GM21367 (cell line): ENCODE results near the gene NIPSNAP2.
"Not testable (repeated sequence)": the region's sequence is repeated elsewhere in the genome, so short reads cannot be mapped to it uniquely, and the experiment has no call there.

Experiments used
- ATAC-seq: cut with Tn5 transposase; IDR thresholded peaks from one replicate; pipeline ENCODE4 v1.9.1; 2021; ENCODE audit not compliant: unreplicated experiment

Gene NIPSNAP2

DNA sequence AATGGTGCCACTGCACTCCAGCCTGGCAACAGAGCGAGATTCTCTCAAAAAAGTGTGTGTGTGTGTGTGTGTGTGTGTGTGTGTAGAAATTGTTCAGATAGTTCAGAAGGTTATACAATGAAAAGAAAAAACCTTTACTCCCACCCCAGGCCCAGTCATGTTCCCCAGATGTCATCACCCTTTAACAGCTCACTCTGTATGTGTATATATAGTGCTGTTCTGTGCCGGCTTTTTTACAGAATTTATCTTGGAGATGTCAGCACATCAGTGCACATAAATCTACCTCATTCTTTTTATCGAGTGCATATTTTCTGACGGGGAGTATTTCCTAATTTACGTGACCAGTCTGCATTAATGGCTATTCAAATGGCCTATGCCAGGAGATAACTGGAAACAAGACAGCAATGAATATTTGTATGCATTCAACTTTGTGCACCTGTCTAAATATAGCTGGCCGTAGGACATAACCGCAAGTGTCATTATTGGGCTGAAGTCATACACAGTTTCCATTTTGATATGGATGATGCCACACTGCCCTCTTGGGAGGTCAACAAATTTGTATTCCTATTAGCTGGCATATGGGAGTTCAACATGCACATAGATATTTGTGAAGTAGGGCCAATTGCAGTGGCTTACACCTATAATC is 11.7 kb downstream of the NIPSNAP2 start:
- ATAC-seq, result no peak

DNA sequence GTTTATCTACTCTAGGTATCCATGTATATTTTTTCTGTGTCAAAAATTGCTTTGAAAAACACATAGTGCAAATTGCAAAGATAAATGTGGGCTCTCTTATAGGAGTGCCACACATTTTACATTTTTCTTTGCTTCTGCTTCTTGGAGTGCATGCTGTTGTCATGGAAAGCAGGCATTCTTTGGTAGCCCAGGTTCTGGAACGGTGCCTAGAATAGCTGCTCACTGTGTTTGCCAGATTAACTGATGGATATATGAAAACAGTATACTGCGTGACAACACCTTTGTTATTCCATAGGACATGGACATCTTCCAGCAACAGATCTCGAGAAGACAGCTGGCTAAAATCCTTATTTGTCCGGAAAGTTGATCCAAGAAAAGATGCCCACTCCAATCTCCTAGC is 13.4 kb downstream of the NIPSNAP2 start:
- no peak for ATAC-seq

DNA sequence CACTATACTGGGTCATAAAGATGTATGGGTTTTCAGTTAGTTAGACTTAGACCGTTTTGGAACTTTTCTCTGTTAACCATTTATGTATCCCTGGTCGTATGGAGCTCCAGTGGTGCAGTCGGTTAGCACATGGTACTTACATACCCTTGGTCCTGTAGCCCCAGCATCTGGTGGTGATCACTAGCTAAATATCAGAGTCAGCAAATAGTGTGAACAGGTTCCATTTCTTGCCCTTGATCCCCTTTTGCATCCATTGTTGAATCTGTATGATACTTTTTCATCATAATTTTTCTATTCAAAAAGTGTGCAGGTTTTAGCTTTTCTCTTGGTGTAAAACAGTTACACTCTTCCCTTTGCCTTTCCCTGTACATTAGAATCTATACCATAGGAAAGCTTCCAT is 15.9 kb downstream of the NIPSNAP2 start:
- no peak for ATAC-seq

DNA sequence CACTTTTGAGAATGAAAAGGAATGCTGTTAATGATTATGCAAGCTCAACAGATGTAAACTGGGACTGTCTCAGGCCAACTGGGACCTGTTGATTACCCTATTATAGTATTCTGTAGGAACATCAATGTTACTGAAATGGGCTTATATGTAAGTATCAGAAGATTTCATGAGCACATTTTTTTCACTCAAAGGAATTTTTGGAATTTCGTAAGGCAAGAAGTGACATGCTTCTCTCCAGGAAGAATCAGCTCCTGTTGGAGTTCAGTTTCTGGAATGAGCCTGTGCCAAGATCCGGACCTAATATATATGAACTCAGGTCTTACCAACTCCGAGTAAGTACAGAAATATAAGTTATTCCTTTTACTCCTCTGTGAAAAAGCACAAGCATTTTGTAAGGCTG is 19.2 kb downstream of the NIPSNAP2 start:
- no peak for ATAC-seq

DNA sequence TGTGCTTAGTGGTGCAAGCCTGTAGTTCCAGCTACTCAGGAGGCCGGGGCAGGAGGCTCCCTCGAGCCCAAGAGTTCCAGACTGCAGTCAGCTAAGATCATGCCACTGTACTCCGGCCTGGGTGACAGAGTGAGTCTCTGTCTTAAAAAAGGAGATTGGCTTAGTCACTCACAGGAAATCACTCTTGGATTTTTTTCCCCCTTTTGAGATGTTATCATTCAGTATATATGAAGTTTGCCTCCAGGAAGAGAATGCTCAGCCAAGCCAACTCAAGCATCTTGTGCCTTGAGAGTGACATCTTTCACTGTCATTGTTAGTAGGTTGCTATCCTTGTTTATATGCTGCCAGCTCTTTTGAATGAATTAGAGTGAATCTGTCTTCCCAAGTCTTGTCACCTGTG is 28.0 kb downstream of the NIPSNAP2 start:
- ATAC-seq, result no peak

DNA sequence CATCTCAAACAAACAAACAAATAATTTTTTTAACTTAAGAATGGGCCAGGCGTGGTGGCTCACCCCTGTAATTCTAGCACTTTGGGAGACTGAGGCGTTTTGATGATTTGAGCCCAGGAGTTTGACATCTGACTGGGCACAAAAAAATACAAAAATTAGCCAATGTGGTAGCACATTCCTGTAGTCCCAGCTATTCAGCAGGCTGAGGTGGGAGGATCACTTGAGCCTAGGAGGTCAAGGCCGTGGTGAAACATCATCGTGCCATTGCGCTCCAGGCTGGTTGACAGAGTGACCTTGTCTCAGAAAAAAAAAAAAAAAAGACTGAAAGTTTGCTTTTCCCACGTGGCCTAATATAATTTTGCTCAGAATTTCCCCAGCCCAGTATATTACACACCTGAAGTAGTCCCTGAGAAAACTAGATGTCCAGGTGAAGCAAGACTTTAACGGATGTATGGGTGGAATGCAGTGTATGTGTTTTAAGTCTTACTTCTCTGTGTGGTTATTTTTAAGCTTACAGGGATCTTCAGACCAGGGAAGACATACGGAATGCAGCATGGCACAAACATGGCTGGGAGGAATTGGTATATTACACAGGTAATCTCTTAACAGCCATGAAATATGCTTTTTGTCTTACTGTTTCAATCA is 32.6 kb downstream of the NIPSNAP2 start:
- no peak for ATAC-seq

DNA sequence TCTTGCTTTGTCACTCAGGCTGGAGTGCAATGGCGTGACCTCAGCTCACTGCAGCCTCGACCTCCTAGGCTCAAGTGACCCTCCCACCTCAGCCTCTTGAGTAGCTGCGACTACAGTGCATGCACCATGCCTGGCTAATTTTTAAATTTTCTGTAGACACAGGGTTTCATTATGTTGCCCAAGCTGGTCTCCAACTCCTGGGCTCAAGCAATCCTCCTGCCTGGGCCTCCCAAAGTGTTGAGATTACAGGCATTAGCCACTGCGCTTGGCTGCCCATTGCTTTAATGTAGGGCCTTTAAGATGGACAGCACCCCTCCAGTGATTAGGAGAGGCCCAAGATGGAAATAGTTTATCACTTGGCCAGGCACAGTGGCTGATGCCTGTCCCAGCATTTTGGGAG is 39.4 kb downstream of the NIPSNAP2 start:
- ATAC-seq, result no peak

DNA sequence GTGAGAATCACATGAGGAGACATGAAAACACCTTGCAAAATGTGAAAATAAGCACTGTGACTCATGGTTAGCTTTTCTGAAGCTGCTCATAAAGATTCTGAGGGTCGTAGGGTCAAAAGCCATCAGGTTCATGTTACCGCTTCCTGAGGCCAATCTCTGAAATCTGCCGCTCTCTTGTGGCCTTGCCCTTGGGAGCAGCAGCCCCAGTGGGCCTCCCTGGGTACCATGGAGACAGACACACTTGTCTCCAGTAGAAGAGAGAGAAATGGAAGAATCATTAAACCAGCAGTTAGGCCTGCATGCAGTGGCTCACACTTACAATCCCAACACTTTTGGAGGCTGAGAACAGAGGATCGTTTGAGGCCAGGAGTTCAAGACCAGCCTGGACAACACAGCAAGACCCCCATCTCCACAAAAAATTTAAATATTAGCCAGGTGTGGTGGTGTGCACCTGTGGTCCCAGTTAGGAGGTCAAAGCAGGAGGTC is 42.8 kb downstream of the NIPSNAP2 start:
- no peak for ATAC-seq

DNA sequence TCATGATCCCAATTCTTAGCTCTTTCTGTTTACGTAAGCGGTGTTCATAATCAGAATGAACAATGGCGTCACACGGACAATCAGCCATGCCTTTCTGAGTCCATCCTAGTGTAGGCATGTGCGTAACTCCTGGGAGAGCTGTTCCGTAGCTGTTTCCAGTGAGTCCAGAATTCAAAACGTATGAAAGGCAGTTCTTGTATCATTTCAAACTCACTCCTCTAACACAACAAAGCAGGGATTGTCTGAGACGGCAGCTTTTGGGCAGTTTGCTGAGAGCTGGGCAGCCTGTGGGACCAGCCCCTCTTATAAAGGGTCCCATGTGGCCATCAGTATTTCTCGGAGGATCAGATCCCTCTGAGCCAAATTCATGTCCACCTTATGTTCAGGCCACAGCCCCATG is 43.5 kb downstream of the NIPSNAP2 start:
- ATAC-seq, result no peak

DNA sequence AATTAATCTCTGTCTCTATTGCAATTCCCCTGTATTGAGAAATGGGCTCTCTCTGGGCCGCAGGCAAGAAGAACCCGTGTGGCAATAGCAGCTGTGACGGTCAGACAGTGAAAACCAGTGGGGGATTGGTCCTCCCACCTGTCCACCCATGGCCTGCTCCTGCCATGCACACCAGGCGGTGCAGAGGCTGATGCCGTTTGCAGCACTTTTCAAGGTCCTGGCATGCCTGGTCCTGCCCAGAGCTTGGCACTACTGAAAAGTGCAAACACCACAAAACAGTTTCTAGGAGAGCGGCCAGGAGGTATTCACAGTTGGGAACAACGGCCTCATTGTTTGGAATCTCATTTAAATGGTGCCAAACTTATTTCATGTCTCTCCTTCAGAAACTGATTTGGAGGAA is 45.3 kb downstream of the NIPSNAP2 start:
- ATAC-seq, result no peak

DNA sequence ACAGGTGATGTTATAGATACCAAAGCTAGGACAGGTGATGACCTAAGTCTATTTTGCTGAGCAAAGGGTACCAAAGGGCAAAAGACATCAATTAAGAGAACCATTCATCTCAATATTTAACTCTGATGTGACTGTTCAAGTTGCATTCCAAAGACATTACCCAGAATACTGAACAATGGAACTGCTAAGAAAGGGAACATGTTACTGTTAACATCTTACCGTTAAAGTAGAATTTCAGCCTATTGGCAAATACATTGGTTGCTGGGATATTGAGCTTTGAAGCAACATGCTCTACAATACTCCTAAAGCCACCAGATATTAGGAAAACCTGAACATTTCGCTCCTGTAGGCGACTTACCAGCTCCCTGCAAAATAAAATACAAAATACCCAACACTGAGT is 52.6 kb downstream of the NIPSNAP2 start:
- not testable (repeated sequence) for ATAC-seq

DNA sequence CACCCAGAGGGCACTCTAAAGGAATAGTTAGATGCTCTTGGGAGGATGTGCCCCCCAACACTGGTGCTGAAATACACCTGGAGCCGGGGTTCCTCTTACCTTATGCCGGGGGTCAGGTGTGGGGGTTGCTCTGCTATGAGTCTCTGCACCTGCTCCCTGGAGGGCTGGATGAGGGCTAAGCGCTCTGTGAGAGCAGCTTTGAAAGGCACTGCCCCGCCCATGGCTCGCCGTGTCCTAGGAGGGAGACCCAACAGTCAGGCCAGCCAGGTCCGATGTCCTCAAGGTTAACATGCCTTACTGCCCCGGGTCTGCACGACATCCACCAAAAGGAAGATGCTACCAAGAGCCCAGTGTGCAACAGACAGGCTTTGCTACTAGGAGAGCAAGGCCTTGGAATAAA is 55.1 kb downstream of the NIPSNAP2 start:
- ATAC-seq, result no peak

DNA sequence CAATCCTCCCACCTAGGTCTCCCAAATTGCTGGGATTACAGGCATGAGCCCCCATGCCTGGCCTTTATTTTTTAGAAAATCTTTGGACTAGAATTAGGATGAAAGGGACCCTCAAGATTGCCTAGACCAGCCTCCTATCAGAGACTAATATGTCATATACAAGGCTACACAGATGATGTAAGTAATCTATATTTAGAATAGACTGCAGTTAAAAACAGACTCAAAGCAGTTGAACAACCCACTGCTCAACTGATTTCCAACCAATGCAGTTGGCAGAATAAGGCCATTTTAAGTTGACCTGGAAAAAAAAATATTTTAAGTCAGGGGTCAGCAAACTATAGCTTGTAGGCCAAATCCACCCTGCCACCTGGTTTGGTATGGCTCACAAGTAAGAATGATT is 59.1 kb downstream of the NIPSNAP2 start:
- ATAC-seq, result no peak

DNA sequence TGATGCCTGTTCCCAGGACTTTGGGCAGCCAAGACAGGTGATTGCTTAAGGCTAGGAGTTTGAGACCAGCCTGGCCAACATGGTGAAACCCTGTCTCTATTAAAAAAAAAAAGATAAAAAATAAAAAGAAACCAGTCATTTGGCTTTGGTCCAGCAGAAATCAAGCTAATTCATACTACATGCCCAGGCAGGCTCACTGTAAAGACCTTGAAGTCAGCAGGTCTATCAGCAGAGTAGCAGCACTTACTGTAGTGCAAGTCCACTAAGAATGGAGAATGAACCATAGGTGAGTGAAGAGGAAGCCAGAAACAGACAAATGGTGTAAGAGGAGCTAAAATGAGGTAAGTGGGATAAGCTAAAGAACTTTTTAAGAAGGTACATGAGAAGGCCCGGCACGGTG is 62.2 kb downstream of the NIPSNAP2 start:
- no peak for ATAC-seq

DNA sequence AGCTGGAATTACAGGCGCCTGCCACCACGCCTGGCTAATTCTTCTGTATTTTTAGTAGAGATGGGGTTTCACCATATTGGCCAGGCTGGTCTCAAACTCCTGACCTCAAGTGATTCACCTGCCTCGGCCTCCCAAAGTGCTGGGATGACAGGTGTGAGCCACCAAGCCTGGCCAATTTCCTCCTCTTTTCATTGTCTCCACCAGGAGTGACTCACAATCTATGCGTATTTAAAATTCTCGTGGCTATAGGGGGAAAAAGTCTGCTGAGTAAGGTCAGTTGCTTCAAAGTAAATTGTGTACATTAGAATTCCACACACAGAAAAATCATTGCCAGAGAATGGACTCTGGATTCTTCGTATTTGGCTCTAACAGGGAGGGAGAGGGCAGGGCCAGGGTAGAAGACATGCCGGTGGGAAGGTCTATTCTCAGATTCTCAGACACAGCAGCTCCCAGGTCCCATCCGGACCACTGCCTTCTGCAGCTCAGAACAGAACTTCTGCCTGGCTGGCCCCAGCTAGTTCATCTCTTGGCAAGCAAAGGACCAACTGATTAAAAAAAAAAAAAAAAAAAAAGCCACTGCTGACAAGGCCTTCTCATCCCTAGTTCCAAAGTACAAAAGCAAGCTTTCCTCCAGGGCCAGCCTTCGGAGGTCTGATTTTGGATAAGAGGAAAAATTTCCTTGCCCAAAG is 64.7 kb downstream of the NIPSNAP2 start:
- no peak for ATAC-seq

DNA sequence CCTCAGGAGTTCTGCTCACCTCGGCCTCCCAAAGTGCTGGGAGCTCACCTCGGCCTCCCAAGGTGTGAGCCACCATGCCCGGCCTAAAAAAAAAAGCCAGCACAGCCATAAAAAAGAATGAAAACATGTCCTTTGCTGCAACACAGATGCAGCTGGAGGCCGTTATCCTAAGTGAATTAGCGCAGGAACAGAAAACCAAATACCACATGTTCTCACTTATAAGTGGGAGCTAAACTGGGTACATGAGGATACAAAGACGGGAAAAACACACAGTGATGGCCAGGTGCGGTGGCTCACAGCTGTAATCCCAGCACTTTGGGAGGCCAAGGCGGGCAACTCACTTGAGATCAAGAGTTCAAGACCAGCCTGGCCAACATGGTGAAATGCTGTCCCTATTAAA is 66.0 kb downstream of the NIPSNAP2 start:
- no peak for ATAC-seq

DNA sequence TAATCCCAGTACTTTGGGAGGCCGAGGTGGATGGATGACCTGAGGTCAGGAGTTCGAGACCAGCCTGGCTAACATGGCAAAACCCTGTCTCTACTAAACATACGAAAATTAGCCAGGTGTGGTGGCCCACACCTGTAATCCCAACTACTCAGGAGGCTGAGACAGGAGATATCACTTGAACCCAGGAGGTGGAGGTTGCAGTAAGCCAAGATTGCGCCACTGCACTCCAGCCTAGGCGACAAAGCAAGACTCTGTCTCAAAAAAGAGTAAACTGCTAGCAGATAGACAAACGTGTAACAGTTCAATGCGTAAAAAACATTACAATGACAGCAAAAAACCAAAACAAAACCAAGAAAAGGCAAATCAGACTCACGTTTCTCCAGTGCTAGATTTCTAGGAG is 67.2 kb downstream of the NIPSNAP2 start:
- not testable (repeated sequence) for ATAC-seq

DNA sequence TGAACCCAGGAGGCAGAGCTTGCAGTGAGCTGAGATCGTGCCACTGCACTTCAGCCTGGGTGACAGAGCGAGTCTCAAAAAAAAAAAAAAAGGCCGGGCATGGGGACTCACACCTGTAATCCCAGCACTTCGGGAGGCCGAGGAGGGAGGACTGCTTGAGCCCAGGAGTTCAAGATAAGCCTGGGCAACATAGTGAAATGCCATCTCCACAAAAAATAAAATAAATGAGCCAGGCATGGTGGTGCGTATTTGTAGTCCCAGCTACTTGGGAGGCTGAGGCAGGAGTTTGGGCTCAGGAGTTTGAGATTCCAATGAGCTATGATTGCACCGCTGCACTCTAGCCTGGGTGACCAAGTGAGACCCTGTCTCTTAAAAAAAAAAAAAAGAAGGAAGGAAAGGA is 68.2 kb downstream of the NIPSNAP2 start:
- ATAC-seq, result not testable (repeated sequence)

DNA sequence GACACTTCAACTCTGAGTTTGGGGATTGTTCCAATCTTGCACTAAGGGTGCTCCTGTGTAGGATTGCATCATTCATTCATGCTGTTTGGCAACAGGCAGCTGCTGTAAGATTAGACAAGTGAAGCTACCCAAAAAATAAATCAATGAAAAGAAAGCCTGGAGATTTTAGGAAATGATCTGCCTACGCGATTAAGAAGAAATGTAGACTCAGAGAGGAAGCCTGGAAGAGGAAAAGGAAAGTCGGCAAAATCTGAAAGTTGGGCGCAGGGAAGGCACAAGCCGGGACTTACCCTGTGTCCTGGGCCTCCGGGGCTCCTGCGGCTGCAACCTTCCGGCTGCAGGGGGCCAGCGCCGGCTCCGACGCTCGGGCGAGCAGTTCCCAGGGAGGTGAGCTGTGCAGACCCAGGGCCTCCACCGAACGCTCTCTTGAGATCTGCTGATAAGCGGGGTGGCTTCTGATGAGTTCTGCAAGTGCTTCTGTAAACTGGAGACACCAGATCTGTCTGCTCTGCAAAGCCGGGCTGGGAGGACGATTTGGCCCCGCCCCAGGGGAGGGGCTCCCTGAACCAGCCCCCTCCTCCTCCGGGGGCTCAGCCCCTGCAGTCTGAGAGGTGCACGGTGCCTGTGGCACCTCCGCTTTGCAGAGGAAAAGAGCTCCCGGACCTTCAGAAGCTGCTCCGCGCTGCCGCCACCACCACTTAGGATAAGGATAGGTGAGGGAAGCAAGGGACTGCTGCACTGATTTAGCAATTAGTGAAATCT is 69.5 kb downstream of the NIPSNAP2 start:
- ATAC-seq, result peak; percentile 92

DNA sequence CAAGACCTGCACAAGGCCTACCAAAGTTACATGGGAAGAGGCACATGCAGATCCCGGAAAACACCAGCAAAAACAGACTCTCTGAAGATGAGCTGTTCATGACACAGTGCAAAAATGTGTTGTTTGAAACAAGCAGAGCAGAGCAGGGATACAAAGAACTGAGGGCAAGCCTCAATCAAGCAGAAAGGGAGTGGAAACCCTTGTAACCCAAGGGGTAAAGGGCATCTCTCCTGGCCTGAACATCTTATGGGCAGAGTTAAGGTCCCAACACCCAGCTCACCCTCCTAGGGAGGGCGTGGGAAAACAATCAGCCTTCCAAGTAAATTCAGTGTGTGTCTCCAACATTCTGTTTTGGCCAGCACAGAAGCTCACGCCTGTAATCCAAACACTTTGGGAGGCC is 76.3 kb downstream of the NIPSNAP2 start:
- no peak for ATAC-seq

DNA sequence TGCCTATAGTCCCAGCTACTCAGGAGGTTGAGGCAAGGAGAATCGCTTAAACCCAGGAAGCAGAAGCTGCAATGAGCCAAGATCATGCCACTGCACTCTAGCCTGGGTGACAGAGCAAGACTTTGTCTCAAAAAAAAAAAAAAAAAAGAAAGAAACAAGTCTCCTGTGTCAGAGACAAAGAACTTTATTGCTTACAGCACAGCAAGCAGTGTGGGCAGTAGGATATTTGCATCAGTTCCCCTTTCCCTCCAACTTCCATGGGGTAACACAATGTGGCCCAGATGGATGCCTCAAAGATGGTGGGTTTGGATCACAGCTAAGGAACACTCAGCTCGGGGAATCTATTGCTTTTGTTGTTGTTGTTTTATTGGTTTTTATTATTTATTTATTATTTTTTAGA is 81.4 kb downstream of the NIPSNAP2 start:
- not testable (repeated sequence) for ATAC-seq
